ENCODE results near the gene VWA5B1.

The VWA5B1 gene

DNA sequence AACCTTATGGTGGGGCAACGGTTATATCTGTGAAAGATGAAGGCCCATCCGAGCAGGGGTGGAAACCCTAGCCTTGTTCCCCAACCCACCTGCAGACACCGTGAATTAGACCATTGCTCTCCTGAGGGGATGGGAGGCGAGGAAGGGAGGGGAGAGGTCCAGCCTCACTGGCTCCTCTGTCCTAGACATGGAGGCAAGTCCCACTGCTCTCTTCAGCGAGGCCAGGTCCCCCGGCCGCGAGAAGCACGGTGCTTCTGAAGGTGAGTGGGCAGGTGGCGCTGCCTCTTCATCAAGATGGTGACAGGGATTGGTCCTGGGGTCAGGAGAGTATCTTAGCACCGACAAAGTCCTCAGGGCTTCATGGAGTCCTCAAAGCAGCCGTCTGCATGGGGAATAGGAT is 59.3 kb downstream of the VWA5B1 start:
- DNase-seq = no peak

- DNase-seq = no peak
Measured at GRCh38 chr1:20350421-20350820, 59.7 kb downstream of the VWA5B1 start.

- DNase-seq = no peak
Measured at GRCh38 chr1:20351911-20352701, 61.4 kb downstream of the VWA5B1 start.

- no peak for DNase-seq
Measured at GRCh38 chr1:20353836-20354235, 63.2 kb downstream of the VWA5B1 start.

DNA sequence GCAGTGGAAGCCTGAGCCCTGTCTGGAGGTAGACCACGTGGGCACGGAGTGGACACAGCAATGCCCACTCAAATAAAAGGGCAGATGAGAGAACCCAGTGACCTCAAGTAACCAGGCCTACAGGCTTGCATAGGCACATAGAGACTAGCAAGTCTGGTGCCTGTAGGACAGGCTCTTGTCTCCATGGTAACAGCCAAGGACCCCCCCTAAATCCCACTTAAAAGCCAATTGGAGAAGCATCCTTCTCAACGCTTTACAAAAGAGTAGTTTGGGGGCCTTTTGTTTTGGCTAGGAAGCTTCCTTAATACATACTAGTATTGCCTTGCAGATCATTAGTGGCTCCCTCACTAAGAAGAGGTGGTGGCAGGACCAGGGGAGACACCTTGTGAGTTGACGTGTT is 63.9 kb downstream of the VWA5B1 start:
- DNase-seq = no peak

DNA sequence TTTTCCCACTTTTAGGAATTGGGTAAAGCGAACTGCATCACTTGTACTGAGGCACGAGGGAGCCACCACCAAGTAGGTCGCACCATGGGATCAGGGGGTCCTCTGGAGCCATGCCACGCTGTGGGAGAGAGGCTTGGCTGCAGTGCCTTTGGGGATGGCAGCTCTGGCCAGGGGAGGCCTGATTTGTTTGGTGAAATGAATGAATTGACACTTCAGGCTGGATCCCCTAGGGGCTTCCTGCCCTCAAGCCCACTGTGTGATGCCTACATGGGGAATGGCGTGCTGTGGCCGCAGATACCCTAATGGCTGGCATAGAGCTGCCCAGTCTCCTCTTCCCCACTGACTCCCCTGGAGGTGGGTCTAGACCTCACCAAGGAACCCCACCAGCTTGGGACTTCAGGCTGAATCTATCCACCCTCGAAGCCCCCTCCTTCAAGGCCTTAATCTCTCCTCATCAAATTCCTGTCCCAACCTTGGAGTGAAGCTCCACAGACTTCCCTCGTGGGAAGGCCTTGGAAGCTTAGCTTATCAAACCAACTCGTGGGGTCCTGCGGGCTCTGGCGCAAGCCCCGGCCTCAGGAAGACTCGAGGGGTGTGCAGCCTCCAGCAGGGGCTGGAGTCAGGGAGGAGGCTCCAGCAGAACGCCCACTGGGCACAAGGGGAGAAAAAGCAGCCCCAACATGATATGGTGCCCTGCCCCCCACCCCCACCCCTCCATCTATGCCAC is 64.6 kb downstream of the VWA5B1 start:
- no peak for DNase-seq

- no peak for DNase-seq
Measured at GRCh38 chr1:20355828-20356735, 65.4 kb downstream of the VWA5B1 start.

- no peak for DNase-seq
Measured at GRCh38 chr1:20356850-20357459, 66.3 kb downstream of the VWA5B1 start.

- no peak for DNase-seq
Measured at GRCh38 chr1:20357796-20358195, 67.1 kb downstream of the VWA5B1 start.

GRCh38 chr1:20358761-20359263 is 68.1 kb downstream of the VWA5B1 start:
- no peak for DNase-seq

GRCh38 chr1:20359451-20360330 is 69.0 kb downstream of the VWA5B1 start:
- no peak for DNase-seq

- no peak for DNase-seq
Measured at GRCh38 chr1:20361401-20361800, 70.7 kb downstream of the VWA5B1 start.

DNA sequence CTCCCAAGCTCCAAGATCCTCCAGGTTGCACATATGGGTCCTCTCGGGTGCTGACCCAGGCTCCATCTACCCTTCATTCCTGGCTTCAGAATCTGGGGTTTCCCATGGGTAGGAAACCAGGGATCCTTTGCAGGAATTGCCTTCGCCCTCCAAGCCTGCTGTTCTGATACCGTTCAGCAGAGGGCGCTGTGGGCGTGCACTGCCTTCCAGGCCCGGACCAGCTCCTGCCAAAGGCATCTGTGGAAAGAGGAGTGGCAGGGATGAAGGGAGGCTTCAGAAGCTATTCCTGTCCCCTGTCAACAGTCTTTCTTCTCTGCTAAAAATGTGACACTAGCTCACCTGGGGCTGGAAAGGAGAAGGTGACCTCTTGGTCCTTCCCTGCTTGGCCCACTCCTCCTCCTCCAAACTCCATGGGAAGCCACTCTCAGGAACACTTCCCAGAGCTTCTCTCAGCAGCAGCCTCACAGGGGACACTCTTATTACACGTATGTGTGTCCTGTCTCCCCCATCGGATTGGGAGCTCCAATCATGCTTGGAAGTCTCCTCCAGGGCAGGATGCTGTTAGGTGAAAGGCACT is 71.2 kb downstream of the VWA5B1 start:
- peak; percentile 10 for DNase-seq

GRCh38 chr1:20362856-20363255 is 72.2 kb downstream of the VWA5B1 start:
- DNase-seq = no peak

GRCh38 chr1:20365421-20366055 is 74.9 kb downstream of the VWA5B1 start:
- DNase-seq = no peak

- no peak for DNase-seq
Measured at GRCh38 chr1:20366056-20366462, 75.4 kb downstream of the VWA5B1 start.

DNA sequence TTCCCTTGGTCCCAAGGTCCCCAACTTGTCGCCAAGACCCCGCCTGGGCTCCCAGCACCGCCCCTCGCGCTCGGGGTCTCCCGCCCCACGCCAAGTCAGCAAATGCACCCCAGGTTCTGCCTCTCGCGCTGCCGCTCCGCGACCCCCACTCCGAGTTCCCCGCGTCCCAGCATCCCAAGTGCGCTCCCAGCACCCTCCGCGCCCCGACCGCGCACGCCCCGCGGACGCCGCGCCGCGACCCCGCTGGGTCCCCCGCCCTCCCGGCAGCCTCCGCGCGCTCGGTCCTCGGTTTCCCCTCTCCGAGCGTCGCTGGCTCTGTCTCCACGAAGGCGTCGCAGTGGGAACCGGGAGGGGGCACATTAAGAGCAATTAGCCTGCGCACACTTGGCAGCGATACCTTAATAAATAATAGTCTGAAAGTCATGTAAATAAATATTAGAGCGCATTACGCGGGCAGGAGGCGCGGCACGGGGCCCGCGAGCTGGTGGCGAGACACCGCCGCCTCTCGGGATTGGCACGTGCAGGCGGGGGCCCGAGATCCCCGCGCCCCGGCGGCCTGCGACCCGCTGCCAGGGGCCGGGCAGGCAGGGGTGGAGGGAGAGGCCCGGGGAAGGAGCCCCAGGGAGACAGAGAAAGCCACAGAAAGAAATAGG is 75.9 kb downstream of the VWA5B1 start:
- DNase-seq = no peak

DNA sequence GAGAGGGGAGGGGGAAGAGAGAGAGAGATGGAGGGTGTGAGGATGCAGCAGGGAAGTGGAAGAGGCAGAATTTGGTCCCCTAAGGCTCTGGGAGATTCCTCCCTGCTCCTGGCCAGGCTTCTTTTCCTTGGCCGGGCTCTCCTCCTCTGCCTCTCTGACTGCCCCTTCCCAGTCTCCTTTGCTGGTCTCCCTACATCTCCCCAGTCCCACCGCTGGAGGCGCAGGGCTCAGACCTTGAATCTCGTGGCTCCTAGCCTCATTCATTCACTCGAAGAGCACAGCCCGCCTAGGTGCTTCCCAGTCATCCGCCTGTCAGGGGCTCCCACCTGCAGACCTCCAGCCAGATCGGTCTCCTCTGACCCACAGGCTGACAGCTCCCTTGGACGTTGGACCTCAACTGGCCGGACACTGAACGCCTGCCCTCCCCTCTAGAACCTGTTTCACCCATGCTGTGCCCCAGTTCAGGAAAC is 76.5 kb downstream of the VWA5B1 start:
- DNase-seq = no peak

- DNase-seq = no peak
Measured at GRCh38 chr1:20367626-20368025, 77.0 kb downstream of the VWA5B1 start.

DNA sequence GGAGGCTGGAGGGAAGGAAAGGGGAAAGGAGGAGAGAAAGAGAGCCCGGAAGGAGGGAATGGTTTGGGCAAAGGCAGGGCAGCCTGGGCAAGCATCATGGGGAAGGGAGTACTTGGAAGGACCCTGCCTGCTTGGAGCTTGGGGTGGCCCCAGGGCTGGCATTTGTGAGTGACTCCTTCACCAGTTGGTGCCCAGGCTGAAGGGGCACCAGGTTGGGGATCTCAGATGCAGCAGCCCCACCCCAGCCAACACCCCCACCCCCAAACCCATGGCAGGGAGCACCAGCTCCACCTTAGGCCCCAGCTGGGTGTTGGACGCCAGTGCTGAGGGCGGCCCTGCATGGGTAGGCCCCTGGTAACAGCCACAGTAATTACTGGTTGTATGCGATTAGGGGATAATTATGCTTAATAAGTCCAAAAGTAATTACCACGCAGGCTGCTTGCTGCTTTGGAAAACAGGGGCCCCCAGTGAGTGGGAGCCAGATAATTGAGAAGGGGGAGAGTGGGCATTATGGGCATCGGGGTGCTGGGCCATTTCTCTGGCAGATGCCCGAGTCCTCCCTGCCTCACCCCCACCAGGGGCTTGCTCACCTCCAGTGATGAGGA is 78.3 kb downstream of the VWA5B1 start:
- no peak for DNase-seq
